Pericardium fibroblast (primary cell): Measurements from ENCODE around the gene SYNCRIP. TPM values are rescaled to one million over a fixed set of nuclear protein-coding genes. Genes with fewer than 3 reads are reported as not detected.

Experiments
- total RNA-seq: library from RNA; depleted of rRNA; stranded (reverse); fragments of >200 nt; gene quantifications from 2 replicates; pipeline ENCODE4 v1.2.3, GENCODE V29; 2015

SYNCRIP gene
- 39.7 and 41.2 TPM in 2 replicates for total RNA-seq

DNA sequence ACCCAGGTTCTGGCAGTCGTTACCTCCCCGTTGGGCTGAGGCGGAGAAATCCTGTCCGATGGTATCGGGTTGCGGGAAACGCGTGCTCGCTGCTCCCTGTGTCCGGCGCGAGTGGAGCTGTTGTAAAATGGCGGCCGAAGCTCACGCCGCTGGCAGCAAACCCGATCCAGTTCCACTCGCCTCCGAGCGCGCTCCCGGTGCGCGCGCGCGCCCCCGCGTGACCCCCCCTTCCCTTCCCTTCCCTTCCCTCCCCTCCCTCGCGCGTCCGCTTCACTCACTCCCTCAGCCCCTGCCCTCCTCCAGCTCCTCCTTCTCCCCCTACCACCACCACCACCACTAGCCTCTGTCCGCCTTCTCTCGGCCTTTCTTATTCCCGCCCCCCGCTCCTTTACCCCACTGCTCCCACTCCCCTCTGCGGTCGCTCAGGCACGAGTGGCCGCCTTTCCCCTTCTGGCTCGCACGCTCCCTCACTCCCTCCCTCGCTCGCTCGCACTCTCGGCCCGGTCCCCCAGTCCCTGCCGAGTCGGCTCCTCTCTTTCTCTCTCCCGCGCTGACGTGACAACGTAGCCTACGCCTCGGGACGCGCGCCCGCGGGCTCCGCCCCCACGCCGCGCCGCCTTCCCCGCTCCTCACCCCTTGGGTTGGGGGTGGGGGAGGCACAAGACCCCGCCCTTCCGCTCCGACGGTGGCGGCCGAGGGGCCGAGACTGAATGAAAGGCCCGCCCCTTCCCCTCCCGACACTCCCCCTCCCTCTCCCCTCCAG lies at the start of gene SYNCRIP:
SYNCRIP (minus strand) TSS at position 113 of the 763 bp plus-strand sequence. CDS start 1,447 bp downstream, outside the sequence.

DNA sequence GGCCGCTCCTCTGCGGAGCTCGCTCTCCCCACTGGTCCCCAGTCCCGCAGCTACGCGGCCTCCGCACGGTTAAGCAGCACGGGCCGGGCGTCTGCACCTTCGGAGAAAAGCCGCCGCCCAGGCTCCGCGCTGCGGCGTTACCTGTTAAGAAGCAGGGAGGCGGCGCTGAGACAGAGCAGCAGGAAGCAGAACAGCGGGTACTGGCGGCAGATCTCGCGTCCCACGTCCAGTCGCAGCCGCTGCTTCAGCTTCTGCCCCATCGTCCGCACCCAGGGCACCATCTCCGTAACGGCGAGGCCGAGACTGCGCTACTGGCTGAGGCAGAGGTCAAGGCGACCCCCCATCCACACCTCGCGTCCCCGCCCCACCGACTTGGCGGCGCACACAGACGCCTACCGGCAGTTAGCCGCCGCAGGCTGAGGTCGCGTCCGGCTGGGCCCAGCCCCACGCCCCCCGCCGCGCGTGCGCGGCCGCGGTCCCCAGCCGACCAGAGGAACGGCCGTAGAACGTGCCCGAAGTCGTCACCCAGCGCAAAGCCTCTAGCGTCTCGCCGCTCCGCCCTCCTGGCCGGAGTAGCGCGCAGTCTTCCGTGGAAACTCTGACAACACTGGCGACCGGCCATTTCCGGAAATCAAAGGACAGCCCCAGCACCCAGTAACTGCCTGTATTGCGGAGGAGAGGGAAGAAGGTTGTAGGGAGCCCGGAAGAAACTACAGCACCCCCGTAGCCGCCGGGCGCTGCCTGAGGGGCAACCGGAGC lies 49.1 kb downstream of the SYNCRIP start, which contains the start of gene SNX14:
SNX14 (minus strand) TSS at position 421 of the 759 bp plus-strand sequence; CDS start at position 281, 140 bp downstream.

Other genes with a start within 250 kb of the SYNCRIP start
- gene NT5E, start 192.8 kb downstream of the SYNCRIP start, total RNA-seq = 40.6 and 65.3 TPM in 2 replicates
- gene SNX14, start 49.0 kb downstream of the SYNCRIP start, total RNA-seq = 52.5 and 64.8 TPM in 2 replicates